ENCODE results near the gene PIGQ. TPM values are rescaled to one million over a fixed set of nuclear protein-coding genes. Genes with fewer than 3 reads are reported as not detected.

PIGQ gene
- total and polyA plus RNA-seq, 2 of the 8 experiments (the other 6 are each of a cell fraction or from before 2014, with no cell fraction given), result 36.0 to 49.2 TPM

- H2BK15ac ChIP-seq (ENCODE audit: low read length), result peak within 1 kb of the TSS; percentile 97; the same call in 1 of the 2 replicates
- peak within 1 kb of the TSS; percentile 72; the same call in 1 of the 2 replicates for H2BK20ac ChIP-seq (ENCODE audit: low read length)
- H4K5ac ChIP-seq (ENCODE audit: insufficient read length, low read depth, low read length), result peak within 1 kb of the TSS; percentile 16
- ChIA-PET POLR2A (ENCODE audit: partially characterized antibody) (interaction anchor here (0.6 to 7.9 kb wide), 13 partner anchors 9 to 240 kb away, joined by 3 to 58 read pairs (median 3); partner anchors contain the start of genes CAPN15, METTL26, WDR24 and WFIKKN1), CTCF (ENCODE audit: partially characterized antibody) (interaction anchor here (0.7 to 2.3 kb wide), 10 partner anchors 10 to 82 kb away, joined by 3 to 14 read pairs (median 4); no protein-coding TSS in a partner anchor)
- no peak within 1 kb of the TSS for H3K9ac ChIP-seq (replicated peaks in 1 of 4; ENCODE audit: extremely low read depth in 1 of 4, low read depth in 3 of 4, low read length in 3 of 4)
- peak within 1 kb of the TSS; percentile 66; the same call in 1 of the 2 replicates for H2BK5ac ChIP-seq (ENCODE audit: low read depth, low read length)
- H2AFZ ChIP-seq (ENCODE audit: low read length), result no peak within 1 kb of the TSS
- H3K18ac ChIP-seq (ENCODE audit: extremely low read depth, low read length), result peak within 1 kb of the TSS; percentile 71
- H3K27me3 ChIP-seq (replicated peaks in 1 of 4; ENCODE audit: control insufficient read depth in 3 of 4, extremely low read depth in 1 of 4, insufficient read depth in 3 of 4, low read length in 3 of 4), result peaks cover 0 to 3% (median 2%) of the 10 kb centered on the region in 4 experiments; a peak in 5 of 7 replicates
- H3K4me3 ChIP-seq (ENCODE audit: extremely low read depth in 1 of 4, insufficient read depth in 2 of 4, low read depth in 3 of 4, low read length in 4 of 4), result 0 out of 8 replicates have a peak within 1 kb of the TSS, but pooled peaks of 1 of the 4 experiments have one; percentile 20
- peaks cover 0 to 27% (median 12%) of the 10 kb centered on the region in 4 experiments; a peak in 5 of 7 replicates for H3K4me1 ChIP-seq (replicated peaks in 1 of 4; ENCODE audit: control insufficient read depth in 3 of 4, insufficient read depth in 4 of 4, low read length in 3 of 4)
- no peak within 1 kb of the TSS for H3K23ac ChIP-seq (ENCODE audit: insufficient read length)
- peaks cover 0 to 9% of the 10 kb centered on the region in 2 experiments; a peak in 1 of 4 replicates for H3K79me2 ChIP-seq (ENCODE audit: control insufficient read depth in 1 of 2, insufficient read depth in 2 of 2, low read length in 2 of 2)
- H3K4ac ChIP-seq (replicated peaks; ENCODE audit: insufficient read length, low read depth, low read length), result peak within 1 kb of the TSS; percentile 57
- no peak within 1 kb of the TSS for H3K56ac ChIP-seq (replicated peaks; ENCODE audit: insufficient read length, low read depth, low read length)
- peak within 1 kb of the TSS; percentile 35 for H4K8ac ChIP-seq (ENCODE audit: extremely low read depth, insufficient read depth, low read length)
- no peak within 1 kb of the TSS for H3K14ac ChIP-seq (ENCODE audit: insufficient read length)
- H3K9me3 ChIP-seq (ENCODE audit: insufficient read depth in 2 of 2, low read depth in 1 of 2, low read length in 1 of 2), result no peaks in the 10 kb centered on the region
- FAIRE-seq (no peak), DNase-seq (ENCODE audit: low read depth in 1 of 2, low spot score in 2 of 2) (no peak)
- H2AK5ac ChIP-seq (ENCODE audit: low read depth, low read length), result peak within 1 kb of the TSS; percentile 28; the same call in 1 of the 2 replicates
- peaks cover 0 to 5% of the 10 kb centered on the region in 2 experiments for H4K20me1 ChIP-seq (replicated peaks in 1 of 2; ENCODE audit: control insufficient read depth in 1 of 2, insufficient read depth in 2 of 2, low read length in 2 of 2)
- peak within 1 kb of the TSS; percentile 54 for H2BK120ac ChIP-seq (replicated peaks; ENCODE audit: low read depth, low read length)
- H3K79me1 ChIP-seq (ENCODE audit: low read depth, low read length), result no peaks in the 10 kb centered on the region; the same call in none of the 2 replicates
- no peak within 1 kb of the TSS for H3K27ac ChIP-seq (ENCODE audit: low read depth, low read length)
- peak within 1 kb of the TSS in 1 of 2 experiments; percentile 53; a peak in 1 of 4 replicates for H3K4me2 ChIP-seq (ENCODE audit: insufficient read depth in 1 of 2, low read depth in 2 of 2, low read length in 2 of 2)
- peak within 1 kb of the TSS; percentile 44; the same call in 1 of the 2 replicates for H2BK12ac ChIP-seq (ENCODE audit: low read depth, low read length)
- peaks cover 12% of the 10 kb centered on the region for H3K23me2 ChIP-seq (ENCODE audit: low read depth, low read length)
- H4K91ac ChIP-seq (replicated peaks; ENCODE audit: insufficient read length, low read length), result peak within 1 kb of the TSS; percentile 99
- no peaks in the 10 kb centered on the region for H3K36me3 ChIP-seq (ENCODE audit: control insufficient read depth in 2 of 4, insufficient read depth in 4 of 4, low read length in 3 of 4)
- WGBS, 2 experiments (ENCODE audit: extremely low coverage in 1 of 2, insufficient coverage in 1 of 2, insufficient read length in 1 of 2, insufficient replicate concordance in 2 of 2, low coverage in 1 of 2, low lambda C conversion rate in 2 of 2, missing lambda C conversion rate in 1 of 2), result 58% methylated on average over 25 of the region's 26 CpGs; no CpG with 5 or more reads in 1 of the 2 experiments
- TF ChIP-seq RXRA (IDR thresholded peaks at IDR 0.05; ENCODE audit: insufficient read depth, low read depth, low read length) (no peak), SIX5 (IDR thresholded peaks at IDR 0.05; ENCODE audit: low read depth, low read length) (no peak), CREB1 (IDR thresholded peaks at IDR 0.05) (no peak), RNF2 (IDR thresholded peaks at IDR 0.05; ENCODE audit: borderline replicate concordance, low read depth, low read length, missing control alignments, poor library complexity, severe bottlenecking) (no peak), SP1 (IDR thresholded peaks at IDR 0.05; ENCODE audit: low read depth, low read length) (no peak), SRF (IDR thresholded peaks at IDR 0.05; ENCODE audit: low read depth, low read length) (no peak), TEAD4 (IDR thresholded peaks at IDR 0.05; ENCODE audit: low read depth, low read length) (no peak), EZH2 (IDR thresholded peaks at IDR 0.05; ENCODE audit: low read depth, low read length, severe bottlenecking) (no peak), FOSL1 (IDR thresholded peaks at IDR 0.05; ENCODE audit: insufficient read depth, low read depth, low read length) (no peak), CHD2 (IDR thresholded peaks at IDR 0.05; ENCODE audit: low read length) (no peak), RFX5 (IDR thresholded peaks at IDR 0.05; ENCODE audit: borderline replicate concordance, low read depth, low read length) (no peak)
Measured at GRCh38 chr16:566475-567372, 3.0 kb upstream of the PIGQ start, which contains the start of gene NHLRC4. TSS of gene NHLRC4 (plus strand) at chr16:567005. CDS start at chr16:568048, 1,043 bp downstream.

Measured in H1 (cell line).